Measurements from ENCODE around the gene CPO.

The CPO gene

DNA sequence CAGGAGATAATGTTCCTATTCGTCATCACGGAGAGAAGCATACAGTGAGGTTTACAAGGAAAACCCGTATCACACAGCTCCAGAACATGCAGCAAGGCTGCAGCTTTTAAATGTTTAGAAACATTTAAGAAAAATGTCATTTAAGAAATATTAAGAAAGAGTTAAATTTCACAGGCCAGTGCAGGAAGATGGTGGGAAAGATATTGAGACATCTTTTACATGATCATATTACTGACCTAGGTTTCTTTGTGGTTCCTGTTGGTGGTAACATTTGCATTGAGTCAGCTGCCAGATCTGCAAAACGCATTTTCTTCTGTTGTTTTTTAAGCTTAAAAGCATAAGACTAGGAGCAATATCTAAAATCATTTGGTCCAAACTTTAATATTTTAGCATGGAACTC, 44.9 kb downstream of the CPO start:
- ChIA-PET POLR2A (ENCODE audit: low non-redundant PET) (no interaction called here), CTCF (interaction anchor here (0.6 kb wide), 1 partner anchor 29 kb away, joined by 4 read pairs; no protein-coding TSS in a partner anchor)

DNA sequence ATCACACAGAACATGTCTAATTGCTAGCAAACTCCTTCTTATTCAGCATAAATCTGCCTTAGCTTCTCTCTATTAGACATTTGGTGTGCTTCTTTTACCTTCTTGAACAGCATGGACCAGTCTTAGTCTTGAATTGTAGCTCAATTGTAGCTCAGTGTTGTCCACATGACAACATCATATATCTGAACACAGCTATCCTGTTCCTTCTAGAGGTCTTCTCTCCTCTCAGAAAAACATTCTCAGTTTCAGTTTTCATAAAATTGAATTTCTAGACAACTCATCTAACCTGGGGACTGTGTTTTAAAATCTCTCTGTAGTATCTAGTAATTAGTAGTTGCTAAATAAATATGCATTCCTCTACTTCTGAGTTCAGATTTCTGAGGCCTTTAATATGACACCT, 47.6 kb downstream of the CPO start:
- no peak overlapping the region for H3K27ac ChIP-seq
- CTCF ChIA-PET: no interaction called here
- POLR2A ChIA-PET (ENCODE audit: low non-redundant PET): no interaction called here

More for the DNA sequence above, 44.9 kb downstream of the CPO start:
- no peak for DNase-seq (ENCODE audit: low spot score)
- TF ChIP-seq, protein P1, sequence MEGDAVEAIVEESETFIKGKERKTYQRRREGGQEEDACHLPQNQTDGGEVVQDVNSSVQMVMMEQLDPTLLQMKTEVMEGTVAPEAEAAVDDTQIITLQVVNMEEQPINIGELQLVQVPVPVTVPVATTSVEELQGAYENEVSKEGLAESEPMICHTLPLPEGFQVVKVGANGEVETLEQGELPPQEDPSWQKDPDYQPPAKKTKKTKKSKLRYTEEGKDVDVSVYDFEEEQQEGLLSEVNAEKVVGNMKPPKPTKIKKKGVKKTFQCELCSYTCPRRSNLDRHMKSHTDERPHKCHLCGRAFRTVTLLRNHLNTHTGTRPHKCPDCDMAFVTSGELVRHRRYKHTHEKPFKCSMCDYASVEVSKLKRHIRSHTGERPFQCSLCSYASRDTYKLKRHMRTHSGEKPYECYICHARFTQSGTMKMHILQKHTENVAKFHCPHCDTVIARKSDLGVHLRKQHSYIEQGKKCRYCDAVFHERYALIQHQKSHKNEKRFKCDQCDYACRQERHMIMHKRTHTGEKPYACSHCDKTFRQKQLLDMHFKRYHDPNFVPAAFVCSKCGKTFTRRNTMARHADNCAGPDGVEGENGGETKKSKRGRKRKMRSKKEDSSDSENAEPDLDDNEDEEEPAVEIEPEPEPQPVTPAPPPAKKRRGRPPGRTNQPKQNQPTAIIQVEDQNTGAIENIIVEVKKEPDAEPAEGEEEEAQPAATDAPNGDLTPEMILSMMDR (conservative IDR thresholded peaks at IDR 0.05; ENCODE audit: low read depth): no peak
- H3K27ac ChIP-seq: no peak overlapping the region

DNA sequence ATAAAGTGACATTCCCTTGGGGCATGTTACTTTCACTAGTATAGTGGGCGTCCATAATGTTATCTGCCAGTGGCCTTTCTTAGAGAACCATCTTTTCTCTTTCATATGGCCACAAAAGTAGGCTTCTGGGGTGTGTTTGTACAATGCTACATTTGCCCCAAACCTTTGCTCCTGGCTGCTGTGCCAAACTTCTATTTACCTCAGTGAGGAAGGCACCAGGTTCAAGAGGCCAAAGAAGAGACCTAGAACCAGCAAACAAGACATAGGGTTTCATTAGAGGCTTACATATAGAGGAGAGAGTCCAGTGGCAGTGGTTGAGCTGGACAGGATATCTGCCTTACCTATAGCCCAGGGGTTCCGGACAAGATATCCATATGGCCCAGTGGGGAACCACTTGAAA, 48.5 kb downstream of the CPO start:
- ChIA-PET CTCF (interaction anchor here (0.6 to 0.7 kb wide), 3 partner anchors 43 to 513 kb away, joined by 3 read pairs; no protein-coding TSS in a partner anchor), POLR2A (ENCODE audit: low non-redundant PET) (no interaction called here)
- no peak for DNase-seq (ENCODE audit: low spot score)
- TF ChIP-seq, protein P1 (conservative IDR thresholded peaks at IDR 0.05; ENCODE audit: low read depth): no peak
- H3K27ac ChIP-seq: no peak overlapping the region

More for the DNA sequence above, 47.6 kb downstream of the CPO start:
- no peak for DNase-seq (ENCODE audit: low spot score)
- TF ChIP-seq, protein P1 (conservative IDR thresholded peaks at IDR 0.05; ENCODE audit: low read depth): no peak

DNA sequence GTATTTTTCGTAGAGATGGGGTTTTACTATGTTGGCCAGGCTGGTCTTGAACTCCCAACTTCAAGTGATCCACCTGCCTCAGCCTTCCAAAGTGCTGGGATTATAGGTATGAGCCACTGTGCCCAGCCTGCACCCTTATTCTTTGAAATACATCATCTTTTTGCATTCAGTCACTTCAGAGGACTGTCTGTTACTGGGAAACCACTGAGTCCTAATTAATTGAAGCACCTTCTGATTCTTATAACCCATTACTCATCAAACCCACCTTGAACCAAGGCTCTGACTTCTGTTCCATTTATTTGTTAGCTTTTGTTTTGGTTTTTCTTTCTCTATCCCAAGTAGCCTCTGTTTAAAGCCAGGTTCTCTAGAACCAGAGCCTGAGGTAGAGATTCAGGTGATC, 49.6 kb downstream of the CPO start:
- CTCF ChIA-PET: interaction anchor here (0.5 to 0.7 kb wide), 3 partner anchors 206 to 1029 kb away, joined by 3 read pairs; no protein-coding TSS in a partner anchor
- DNase-seq (ENCODE audit: low spot score): no peak
- TF ChIP-seq, protein P1 (conservative IDR thresholded peaks at IDR 0.05; ENCODE audit: low read depth): no peak
- H3K27ac ChIP-seq: no peak overlapping the region
- POLR2A ChIA-PET (ENCODE audit: low non-redundant PET): no interaction called here

DNA sequence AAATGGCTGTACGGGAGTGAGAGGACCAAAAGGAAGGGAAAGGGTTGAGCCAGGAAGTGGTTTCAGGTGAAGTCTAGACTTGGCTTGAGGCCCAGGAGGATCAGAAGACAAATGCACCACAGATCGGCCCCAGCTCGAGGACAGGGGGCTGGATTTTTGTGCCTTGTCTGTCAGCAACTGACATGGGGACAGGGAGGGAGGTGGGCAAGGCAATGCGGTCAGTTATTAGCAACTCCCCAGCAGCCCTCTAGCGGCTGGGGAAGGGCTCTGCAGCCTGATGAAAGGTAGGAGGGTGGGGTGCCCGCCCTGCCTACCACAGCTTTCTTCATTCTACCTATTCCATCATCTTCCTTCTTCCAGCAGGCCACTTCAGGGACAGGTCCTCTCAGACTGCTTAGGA, 50.0 kb downstream of the CPO start:
- no peak overlapping the region for H3K27ac ChIP-seq
- TF ChIP-seq, protein P1 (conservative IDR thresholded peaks at IDR 0.05; ENCODE audit: low read depth): peak; percentile 52
- ChIA-PET CTCF (interaction anchor here (0.5 to 0.7 kb wide), 2 partner anchors 206 to 1028 kb away, joined by 3 read pairs; no protein-coding TSS in a partner anchor), POLR2A (ENCODE audit: low non-redundant PET) (no interaction called here)
- peak; percentile 41 for DNase-seq (ENCODE audit: low spot score)

DNA sequence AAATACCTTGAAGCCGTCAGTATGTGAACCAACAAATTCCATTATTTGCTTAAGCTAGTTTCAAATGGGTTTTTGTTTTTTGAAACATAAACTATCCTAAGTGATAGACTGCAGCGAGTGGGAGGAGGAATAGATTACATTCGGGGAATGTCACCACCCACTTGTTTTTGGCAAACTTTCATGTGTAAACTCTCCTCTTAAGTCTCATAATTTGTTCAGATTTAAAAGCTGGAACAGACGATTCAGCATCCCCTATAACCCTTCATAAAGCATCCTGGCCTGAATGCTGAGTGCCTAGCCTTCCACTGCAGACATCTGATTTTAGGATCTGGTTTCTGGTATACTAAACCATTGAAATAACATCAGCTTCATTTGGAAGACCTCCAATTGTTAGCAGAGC, 51.0 kb downstream of the CPO start:
- CTCF ChIA-PET: no interaction called here
- no peak for DNase-seq (ENCODE audit: low spot score)
- no peak overlapping the region for H3K27ac ChIP-seq
- POLR2A ChIA-PET (ENCODE audit: low non-redundant PET): no interaction called here
- TF ChIP-seq, protein P1 (conservative IDR thresholded peaks at IDR 0.05; ENCODE audit: low read depth): no peak
